ENCODE data around the gene TP53I13. TPM values are rescaled to one million over a fixed set of nuclear protein-coding genes. Genes with fewer than 3 reads are reported as not detected.
A peak's percentile ranks its signal among the peaks of the same experiment; 100 is the strongest.

Gene TP53I13
- total RNA-seq, 2 experiments from 2014 or later: 20.8 to 27.5 TPM

GRCh38 chr17:29572691-29573557, 4.4 kb downstream of the TP53I13 start:
- intact Hi-C loops (cut with micrococcal nuclease; ENCODE audit: unreplicated experiment): no loop called here

DNA sequence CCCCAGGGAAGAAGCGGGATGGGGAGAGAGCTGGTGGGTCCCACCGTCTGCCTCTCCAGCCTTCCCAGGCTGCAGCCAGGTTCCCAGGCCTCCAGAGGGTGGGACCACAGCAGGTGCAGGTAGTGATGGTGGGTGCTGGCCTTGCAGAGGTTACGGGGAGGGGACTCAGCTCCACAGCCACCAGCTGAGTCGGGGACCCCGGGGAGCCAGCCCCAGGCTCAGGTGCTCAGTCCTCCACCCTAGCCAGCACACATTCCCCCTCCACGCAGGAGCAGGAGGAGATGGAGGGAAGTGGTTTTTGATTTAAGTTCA, 5.0 kb downstream of the TP53I13 start:
- no peak overlapping the region for H3K4me2 ChIP-seq (ENCODE audit: low read length)
- BruUV-seq (replicated peaks): TSS peak; percentile 85

More at GRCh38 chr17:29572691-29573557, 4.4 kb downstream of the TP53I13 start:
- Histone ChIP-seq H3K36me3 (ENCODE audit: insufficient read depth, low read length) (peaks cover 47% of the 10 kb centered on the region), H3K4me3 (ENCODE audit: low read depth, low read length, poor library complexity, severe bottlenecking) (no peak overlapping the region), H4K20me1 (ENCODE audit: insufficient read depth, low read length) (no peaks in the 10 kb centered on the region), H3K4me2 (ENCODE audit: low read length) (peak overlapping the region; percentile 41; the same call in 1 of the 2 replicates), H2AFZ (ENCODE audit: low read length) (no peak overlapping the region), H3K4me1 (ENCODE audit: insufficient read depth, low read length, poor library complexity, severe bottlenecking) (peaks cover 13% of the 10 kb centered on the region), H3K27ac (ENCODE audit: low read depth, low read length, poor library complexity, severe bottlenecking) (no peak overlapping the region), H3K9me3 (ENCODE audit: low read length) (no peaks in the 10 kb centered on the region), H3K9me2 (ENCODE audit: insufficient read depth, low read length) (no peaks in the 10 kb centered on the region), H3K79me2 (ENCODE audit: insufficient read depth, low read depth, low read length) (no peaks in the 10 kb centered on the region)
- TF ChIP-seq CTCF (conservative IDR thresholded peaks at IDR 0.05; ENCODE audit: low read length) (peak; percentile 69), EZH2phosphoT487 (IDR thresholded peaks at IDR 0.05; ENCODE audit: borderline replicate concordance, low read depth, low read length) (no peak)
- BruUV-seq (replicated peaks): no TSS peak
- POLR2A ChIA-PET: interaction anchor here (0.6 kb wide), 1 partner anchor 89 kb away, joined by 5 read pairs; no protein-coding TSS in a partner anchor
- CTCF ChIA-PET (ENCODE audit: unreplicated experiment): interaction anchor here (0.7 kb wide), 1 partner anchor 46 kb away, joined by 3 read pairs; no protein-coding TSS in a partner anchor
- DNase-seq (ENCODE audit: low spot score): peak; percentile 60

More for the DNA sequence above, 5.0 kb downstream of the TP53I13 start:
- Histone ChIP-seq H3K4me1 (ENCODE audit: insufficient read depth, low read length, poor library complexity, severe bottlenecking) (peaks cover 13% of the 10 kb centered on the region), H3K79me2 (ENCODE audit: insufficient read depth, low read depth, low read length) (no peaks in the 10 kb centered on the region), H3K9me3 (ENCODE audit: low read length) (no peaks in the 10 kb centered on the region), H4K20me1 (ENCODE audit: insufficient read depth, low read length) (no peaks in the 10 kb centered on the region), H3K27ac (ENCODE audit: low read depth, low read length, poor library complexity, severe bottlenecking) (no peak overlapping the region), H3K9me2 (ENCODE audit: insufficient read depth, low read length) (no peaks in the 10 kb centered on the region), H3K4me3 (ENCODE audit: low read depth, low read length, poor library complexity, severe bottlenecking) (no peak overlapping the region), H3K36me3 (ENCODE audit: insufficient read depth, low read length) (peaks cover 52% of the 10 kb centered on the region), H2AFZ (ENCODE audit: low read length) (no peak overlapping the region)
- intact Hi-C loops (cut with micrococcal nuclease; ENCODE audit: unreplicated experiment): no loop called here
- TF ChIP-seq EZH2phosphoT487 (IDR thresholded peaks at IDR 0.05; ENCODE audit: borderline replicate concordance, low read depth, low read length) (no peak), CTCF (conservative IDR thresholded peaks at IDR 0.05; ENCODE audit: low read length) (no peak)
- ChIA-PET POLR2A (no interaction called here), CTCF (ENCODE audit: unreplicated experiment) (no interaction called here)
- no peak for DNase-seq (ENCODE audit: low spot score)
